Measurements from ENCODE around the gene FAM193A. TPM values are rescaled to one million over a fixed set of nuclear protein-coding genes. Genes with fewer than 3 reads are reported as not detected.

Gene FAM193A
- total RNA-seq, 1 donor from 2014 or later = 30.9 TPM

- DNase-seq (ENCODE audit: low spot score in 2 of 2) = no peak
- Histone ChIP-seq H3K4me3 (no peak overlapping the region), H3K27me3 (no peaks in the 10 kb centered on the region), H3K4me1 (no peaks in the 10 kb centered on the region), H3K36me3 (peaks cover 42 to 76% of the 10 kb centered on the region in 2 donors), H3K27ac (no peak overlapping the region), H3K9me3 (no peaks in the 10 kb centered on the region)
- intact Hi-C loops (cut with DNase I) = no loop called here
- no peak for TF ChIP-seq CTCF (IDR thresholded peaks at IDR 0.05)
Measured at GRCh38 chr4:2691313-2691712, 154.9 kb downstream of the FAM193A start.

DNA sequence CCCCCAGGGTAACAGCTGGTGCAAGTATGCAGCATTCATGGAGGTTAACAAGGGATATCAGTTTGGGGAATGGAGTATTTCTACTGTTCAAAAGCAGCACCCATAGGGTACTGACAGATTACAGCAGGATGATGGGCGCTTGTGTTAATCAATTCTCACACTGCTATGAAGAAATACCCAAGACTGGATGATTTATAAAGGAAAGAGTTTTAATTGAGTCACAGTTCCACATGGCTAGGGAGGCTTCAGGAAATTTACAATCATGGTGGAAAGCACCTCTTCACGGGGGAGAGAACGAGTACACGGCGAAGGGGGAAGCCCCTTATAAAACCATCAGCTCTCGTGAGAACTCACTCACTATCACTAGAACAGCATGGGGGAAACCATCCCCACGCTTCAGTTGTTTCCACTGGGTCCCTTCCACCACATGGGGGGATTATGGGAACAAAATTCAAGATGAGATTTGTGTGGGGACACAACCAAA, 155.5 kb downstream of the FAM193A start:
- Histone ChIP-seq H3K27me3 (no peaks in the 10 kb centered on the region), H3K36me3 (peaks cover 49 to 80% of the 10 kb centered on the region in 2 donors), H3K9me3 (no peaks in the 10 kb centered on the region), H3K4me1 (no peaks in the 10 kb centered on the region), H3K4me3 (no peak overlapping the region), H3K27ac (no peak overlapping the region)
- intact Hi-C loops (cut with DNase I) = no loop called here
- no peak for TF ChIP-seq CTCF (IDR thresholded peaks at IDR 0.05)
- DNase-seq (ENCODE audit: low spot score in 2 of 2) = no peak

GRCh38 chr4:2694691-2695090, 158.2 kb downstream of the FAM193A start:
- H3K4me3 ChIP-seq = no peak overlapping the region

GRCh38 chr4:2695346-2696060, 159.1 kb downstream of the FAM193A start:
- TF ChIP-seq CTCF (IDR thresholded peaks at IDR 0.05) = no peak
- peaks cover 70 to 99% of the 10 kb centered on the region in 2 donors for H3K36me3 ChIP-seq
- no peak overlapping the region for H3K27ac ChIP-seq
- H3K4me1 ChIP-seq = no peaks in the 10 kb centered on the region
- no peaks in the 10 kb centered on the region for H3K9me3 ChIP-seq
- DNase-seq (ENCODE audit: low spot score in 2 of 2) = peak in 1 of 2 donors; percentile 21
- H3K4me3 ChIP-seq = no peak overlapping the region
- intact Hi-C loops (cut with DNase I) = no loop called here
- H3K27me3 ChIP-seq = no peaks in the 10 kb centered on the region

More at GRCh38 chr4:2694691-2695090, 158.2 kb downstream of the FAM193A start:
- H3K27ac ChIP-seq = no peak overlapping the region
- peaks cover 63 to 92% of the 10 kb centered on the region in 2 donors for H3K36me3 ChIP-seq
- no peaks in the 10 kb centered on the region for H3K4me1 ChIP-seq
- H3K9me3 ChIP-seq = no peaks in the 10 kb centered on the region
- TF ChIP-seq CTCF (IDR thresholded peaks at IDR 0.05) = no peak
- DNase-seq (ENCODE audit: low spot score in 2 of 2) = peak in 1 of 2 donors; percentile 61
- no peaks in the 10 kb centered on the region for H3K27me3 ChIP-seq
- intact Hi-C loops (cut with DNase I) = no loop called here

- Histone ChIP-seq H3K27me3 (no peaks in the 10 kb centered on the region), H3K4me3 (no peak overlapping the region), H3K36me3 (peaks cover 79 to 98% of the 10 kb centered on the region in 2 donors), H3K9me3 (no peaks in the 10 kb centered on the region), H3K4me1 (no peaks in the 10 kb centered on the region), H3K27ac (no peak overlapping the region)
- intact Hi-C loops (cut with DNase I) = no loop called here
- no peak for DNase-seq (ENCODE audit: low spot score in 2 of 2)
- no peak for TF ChIP-seq CTCF (IDR thresholded peaks at IDR 0.05)
Measured at GRCh38 chr4:2696423-2696822, 160.0 kb downstream of the FAM193A start.
